ACHN (cell line): ENCODE data around the gene TEX51.

Source experiments
- DNase-seq: peaks from one replicate; pipeline ENCODE4 v3.0.0-alpha.2; 2015
- in situ Hi-C: cut with HindIII; loops from 2 replicates; pipeline ENCODE4 v1.10.0; 2017; ENCODE audit warnings: low sequenced_read_pairs, low pct_ligation_motif_present, low pct_unique_long_range_greater_than_20kb

Gene TEX51

GRCh38 chr2:126908721-126909177 lies 10.1 kb downstream of the TEX51 start:
- no peak for DNase-seq
- in situ Hi-C loops = no loop called here

GRCh38 chr2:126909366-126909765 lies 10.7 kb downstream of the TEX51 start:
- in situ Hi-C loops = no loop called here
- DNase-seq = no peak

GRCh38 chr2:126909781-126910180 lies 11.1 kb downstream of the TEX51 start:
- in situ Hi-C loops = no loop called here
- no peak for DNase-seq

DNA sequence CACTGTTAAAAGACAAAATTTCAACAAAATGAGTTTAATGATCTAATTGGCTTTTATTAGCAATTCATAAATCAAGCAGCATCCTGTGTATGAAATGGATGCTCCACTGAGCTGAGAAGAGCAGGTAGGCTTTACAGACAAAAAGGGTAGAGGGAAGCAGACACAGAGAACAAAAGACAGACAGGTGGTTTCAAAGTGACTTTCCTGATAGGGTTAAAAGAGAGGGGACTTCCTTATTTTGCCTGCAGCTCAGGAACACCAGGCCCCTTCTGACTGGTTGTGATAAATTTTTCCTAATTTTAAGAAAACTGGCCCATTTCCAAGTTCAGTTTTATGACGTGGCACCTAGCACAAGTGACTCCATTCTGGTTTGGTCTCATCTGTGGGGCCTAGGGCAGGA lies 11.9 kb downstream of the TEX51 start:
- in situ Hi-C loops = no loop called here
- no peak for DNase-seq

- no peak for DNase-seq
- in situ Hi-C loops = no loop called here
These were observed 12.6 kb downstream of the TEX51 start for GRCh38 chr2:126911111-126911796.

DNA sequence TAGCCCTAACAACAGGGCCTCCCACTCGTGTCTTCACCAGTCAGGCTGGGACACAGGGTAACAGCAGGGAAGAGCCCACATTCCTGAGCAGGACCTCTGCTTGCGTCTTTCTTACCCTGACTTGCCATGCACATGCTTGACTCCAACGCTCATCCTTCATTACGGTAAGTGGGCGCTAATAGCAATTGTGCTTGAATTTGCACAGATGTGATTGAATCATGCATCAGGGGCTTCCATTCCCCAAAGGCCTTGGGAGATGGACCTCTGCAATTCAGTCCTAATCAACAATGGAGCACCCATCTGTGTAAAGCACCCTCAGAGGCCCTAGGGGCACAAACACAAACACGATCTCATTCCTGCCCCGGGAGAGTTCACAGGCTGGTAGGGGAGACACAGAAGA lies 13.5 kb downstream of the TEX51 start:
- DNase-seq = no peak
- in situ Hi-C loops = no loop called here

GRCh38 chr2:126913329-126913728 lies 14.6 kb downstream of the TEX51 start:
- in situ Hi-C loops = no loop called here

GRCh38 chr2:126913881-126914615 lies 15.4 kb downstream of the TEX51 start:
- no peak for DNase-seq
- in situ Hi-C loops = no loop called here

More at GRCh38 chr2:126913329-126913728, 14.6 kb downstream of the TEX51 start:
- no peak for DNase-seq

GRCh38 chr2:126914811-126915500 lies 16.3 kb downstream of the TEX51 start:
- DNase-seq = no peak
- in situ Hi-C loops = no loop called here

DNA sequence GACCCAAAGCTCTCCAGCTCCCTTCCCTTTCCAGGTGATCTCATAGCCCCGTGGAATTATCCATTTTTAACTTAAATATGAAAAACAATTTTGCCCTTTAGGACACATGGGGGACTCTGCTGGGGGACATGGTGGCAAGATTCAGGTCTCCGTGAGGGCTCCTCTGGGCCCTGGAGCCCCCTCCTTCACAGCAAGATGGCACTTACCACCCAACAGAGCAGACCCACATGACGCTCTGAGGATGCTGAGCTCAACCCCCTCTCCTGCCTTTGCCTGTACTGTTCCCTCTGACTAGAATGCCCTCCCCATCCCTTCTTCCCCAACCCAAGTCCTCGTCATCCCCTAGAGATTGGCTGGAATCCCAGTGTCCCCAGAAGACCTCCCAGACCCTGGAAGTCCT lies 17.2 kb downstream of the TEX51 start:
- DNase-seq = no peak
- in situ Hi-C loops = no loop called here

DNA sequence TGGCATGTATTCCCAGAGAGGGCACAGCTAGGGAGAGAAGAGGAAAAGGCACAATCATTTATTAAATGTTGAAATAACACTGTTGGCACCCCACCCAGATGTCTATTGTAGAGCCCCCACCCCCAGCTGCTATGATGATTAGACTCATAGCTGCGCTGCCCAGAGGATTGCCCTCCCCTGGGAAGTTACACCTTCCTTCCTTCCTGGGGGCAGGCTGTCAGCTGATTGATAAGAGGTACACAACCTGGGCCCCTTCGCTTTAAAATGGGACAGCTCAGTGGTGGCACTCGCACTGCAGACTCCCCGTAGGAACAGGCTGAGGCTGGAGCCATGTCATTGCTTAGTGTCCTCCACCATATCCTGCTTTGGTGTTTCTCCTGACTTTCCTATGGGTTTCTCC lies 18.1 kb downstream of the TEX51 start:
- in situ Hi-C loops = no loop called here
- no peak for DNase-seq

- in situ Hi-C loops = no loop called here
These were observed 22.4 kb downstream of the TEX51 start for GRCh38 chr2:126921066-126921465.

GRCh38 chr2:126930970-126931590 lies 32.4 kb downstream of the TEX51 start:
- in situ Hi-C loops = no loop called here
- DNase-seq = no peak

More at GRCh38 chr2:126921066-126921465, 22.4 kb downstream of the TEX51 start:
- DNase-seq = no peak

DNA sequence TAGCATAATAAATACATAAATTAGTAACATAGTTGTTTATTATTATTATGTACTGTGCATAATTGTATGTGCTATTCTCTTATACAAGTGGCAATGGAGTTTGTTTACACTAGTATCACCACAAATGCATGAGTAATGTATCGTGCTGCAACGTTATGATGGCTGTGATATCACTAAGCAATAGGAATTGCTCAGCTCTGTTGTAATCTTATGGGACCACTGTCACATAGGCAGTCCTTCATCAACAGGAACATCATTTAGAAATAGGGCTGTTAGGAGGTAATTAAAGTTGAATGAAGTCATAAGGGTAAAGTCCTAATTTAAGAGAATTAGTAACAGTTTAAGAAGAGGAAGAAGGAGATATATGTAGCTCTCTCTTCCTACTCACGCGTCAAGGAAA lies 33.8 kb downstream of the TEX51 start:
- DNase-seq = no peak
- in situ Hi-C loops = no loop called here

DNA sequence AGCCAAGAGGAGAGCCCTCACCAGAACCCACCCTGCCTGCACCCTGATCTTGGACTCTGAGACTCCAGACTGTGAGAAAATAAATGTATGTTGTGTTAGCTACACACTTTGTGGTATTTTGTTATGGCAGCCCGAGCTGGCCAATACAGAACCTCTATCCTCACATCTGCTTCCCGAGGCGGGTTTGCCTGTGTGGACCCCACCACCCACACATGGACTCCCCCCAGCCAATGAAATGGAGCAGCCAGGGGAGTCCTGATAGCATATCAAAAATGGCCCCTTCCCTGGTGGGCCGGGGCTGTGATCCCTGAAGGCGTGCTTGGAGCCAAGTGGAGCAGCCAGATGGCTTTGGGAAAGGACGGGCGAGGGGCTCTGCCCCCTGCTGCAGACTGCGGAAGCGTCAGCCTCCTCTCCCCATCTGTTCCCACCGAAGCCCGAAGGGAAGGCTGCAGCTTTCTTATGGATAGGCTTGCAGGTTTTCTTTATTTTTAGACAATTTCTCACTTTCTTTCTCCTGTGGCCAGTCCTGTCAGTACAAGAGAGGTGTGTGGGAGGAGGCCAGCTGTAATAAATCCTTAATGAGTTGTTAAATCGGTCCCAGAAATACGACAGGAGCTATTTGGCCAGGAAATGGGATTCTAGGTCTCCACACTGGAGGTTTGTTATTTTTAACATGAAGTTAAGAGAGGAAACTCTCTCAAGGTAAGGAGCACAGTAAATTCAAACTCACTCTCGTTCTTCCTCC lies 34.4 kb downstream of the TEX51 start:
- in situ Hi-C loops = no loop called here
- DNase-seq = no peak

- DNase-seq = no peak
- in situ Hi-C loops = no loop called here
These were observed 35.0 kb downstream of the TEX51 start for GRCh38 chr2:126933711-126934091.

DNA sequence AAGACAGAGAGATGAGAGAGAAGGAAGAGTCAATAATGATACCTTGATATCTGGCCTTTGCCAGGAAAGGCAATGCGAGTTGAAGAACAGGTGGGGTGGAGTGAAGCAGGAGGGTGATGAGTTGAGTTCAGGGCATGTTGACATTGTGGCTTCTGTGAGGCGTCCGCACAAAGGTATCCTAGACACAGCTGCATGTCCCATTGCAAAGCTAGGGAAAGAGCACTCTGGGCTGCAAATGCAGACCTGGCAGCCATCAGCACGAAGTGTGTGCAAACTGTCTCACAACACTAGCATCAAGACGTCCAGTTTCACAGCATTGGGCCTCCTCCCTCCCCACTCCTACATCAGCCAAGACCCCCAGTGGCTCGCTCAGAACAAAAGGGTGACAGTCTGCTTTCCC lies 36.1 kb downstream of the TEX51 start:
- no peak for DNase-seq
- in situ Hi-C loops = no loop called here

DNA sequence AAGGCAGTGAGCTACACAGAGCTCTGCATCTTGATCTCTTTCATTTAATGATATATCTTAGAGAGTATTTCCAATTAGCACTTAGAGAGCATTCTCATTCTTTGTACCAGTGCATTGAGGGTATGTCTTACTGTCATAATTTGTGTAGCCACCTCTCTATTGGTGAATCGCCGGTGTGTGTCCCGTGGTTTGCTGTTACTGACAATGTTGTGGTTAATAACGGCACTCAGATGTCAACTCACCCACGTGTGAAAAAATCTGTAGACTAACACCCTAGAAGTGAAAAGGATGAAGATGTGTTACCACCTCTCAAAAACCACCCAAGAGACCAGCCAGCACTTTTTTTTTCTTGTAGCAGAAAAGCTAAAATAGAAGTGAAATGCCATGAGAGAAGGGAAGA lies 37.1 kb downstream of the TEX51 start:
- DNase-seq = no peak
- in situ Hi-C loops = no loop called here
